HepG2 (cell line): ENCODE measurements around the gene MRFAP1. TPM values are rescaled to one million over a fixed set of nuclear protein-coding genes. Genes with fewer than 3 reads are reported as not detected.
A peak's percentile ranks its signal among the peaks of the same experiment; 100 is the strongest.

Source experiments
- DNMT1 ChIP-seq: sonication (generic); formaldehyde crosslinking; IDR thresholded peaks from 2 replicates; pipeline ENCODE4 v1.5.1; 2020; ENCODE audit warnings: mild to moderate bottlenecking, missing genetic modification reagents
- EHMT2 ChIP-seq: fragments of 200-600 bp; sonication (generic); IDR thresholded peaks from 2 replicates; pipeline ENCODE4 v1.7.0; 2017; ENCODE audit warnings: antibody characterized with exemption, low read depth, low read length, borderline replicate concordance
- HNRNPK ChIP-seq: fragments of 200-400 bp; formaldehyde crosslinking; IDR thresholded peaks from 2 replicates; pipeline ENCODE4 v1.6.1; 2018; ENCODE audit warnings: low read length, low read depth, moderate library complexity, mild to moderate bottlenecking; ENCODE audit not compliant: poor library complexity, severe bottlenecking
- HOXA9 ChIP-seq: sonication (generic); formaldehyde crosslinking; IDR thresholded peaks from 2 replicates; pipeline ENCODE4 v1.8.1; 2022; ENCODE audit warnings: missing genetic modification reagents, mild to moderate bottlenecking, moderate library complexity, borderline replicate concordance
- JUND ChIP-seq: sonication (generic); formaldehyde crosslinking; IDR thresholded peaks from 2 replicates; pipeline ENCODE4 v1.8.0; 2022; ENCODE audit warnings: mild to moderate bottlenecking, missing genetic modification reagents
- KDM3A ChIP-seq: IDR thresholded peaks from 2 replicates; pipeline ENCODE4 v1.6.1; 2018; ENCODE audit warnings: low read depth, missing compliant biosample characterization
- KLF13 ChIP-seq: sonication (generic); formaldehyde crosslinking; IDR thresholded peaks from 2 replicates; pipeline ENCODE4 v1.4.0; 2020; ENCODE audit warnings: mild to moderate bottlenecking, missing genetic modification reagents
- KMT2A ChIP-seq: sonication (generic); formaldehyde crosslinking; IDR thresholded peaks from 2 replicates; pipeline ENCODE4 v1.4.0; 2020; ENCODE audit warnings: missing genetic modification reagents
- MZF1 ChIP-seq: sonication (generic); formaldehyde crosslinking; IDR thresholded peaks from 2 replicates; pipeline ENCODE4 v1.8.1; 2023; ENCODE audit warnings: mild to moderate bottlenecking, missing genetic modification reagents, borderline replicate concordance
- NFIB ChIP-seq: sonication (generic); formaldehyde crosslinking; IDR thresholded peaks from 2 replicates; pipeline ENCODE4 v1.9.0; 2021; ENCODE audit warnings: missing genetic modification reagents, mild to moderate bottlenecking, borderline replicate concordance
- NFYB ChIP-seq: sonication (generic); formaldehyde crosslinking; IDR thresholded peaks from 2 replicates; pipeline ENCODE4 v1.4.0; 2020; ENCODE audit warnings: missing genetic modification reagents
- NR3C1 ChIP-seq: sonication (generic); formaldehyde crosslinking; IDR thresholded peaks from 2 replicates; pipeline ENCODE4 v1.4.0; 2020; ENCODE audit warnings: missing genetic modification reagents
- POLR2AphosphoS2 ChIP-seq: IDR thresholded peaks from 2 replicates; pipeline ENCODE4 v1.6.1; 2011; ENCODE audit warnings: low read depth, low read length, improper control_type of control experiment
- RBM22 ChIP-seq: fragments of 200-400 bp; formaldehyde crosslinking; optimal IDR thresholded peaks from 2 replicates; pipeline ENCODE3; 2017; ENCODE audit warnings: mild to moderate bottlenecking, low read length, moderate library complexity
- RELA ChIP-seq: sonication (generic); formaldehyde crosslinking; IDR thresholded peaks from 2 replicates; pipeline ENCODE4 v1.4.0; 2020; ENCODE audit warnings: missing genetic modification reagents
- YEATS4 ChIP-seq: sonication (generic); formaldehyde crosslinking; IDR thresholded peaks from 2 replicates; pipeline ENCODE4 v1.4.0; 2020; ENCODE audit warnings: missing genetic modification reagents, borderline replicate concordance
- ZFP36 ChIP-seq: fragments of 150-350 bp; IDR thresholded peaks from 2 replicates; pipeline ENCODE4 v1.6.1; 2018; ENCODE audit warnings: borderline replicate concordance, low read length, low read depth; ENCODE audit not compliant: partially characterized antibody
- ZNF24 ChIP-seq: fragments of 450-650 bp; IDR thresholded peaks from 2 replicates; pipeline ENCODE4 v1.6.1; 2017; ENCODE audit warnings: antibody characterized with exemption, mild to moderate bottlenecking
- ZNF605 ChIP-seq: sonication (generic); formaldehyde crosslinking; IDR thresholded peaks from 2 replicates; pipeline ENCODE4 v1.8.0; 2022; ENCODE audit warnings: mild to moderate bottlenecking, missing genetic modification reagents
- ZSCAN30 ChIP-seq: sonication (generic); formaldehyde crosslinking; IDR thresholded peaks from 2 replicates; pipeline ENCODE4 v1.5.0; 2020; ENCODE audit warnings: mild to moderate bottlenecking, missing genetic modification reagents
- ZSCAN9 ChIP-seq: IDR thresholded peaks from 2 replicates; pipeline ENCODE4 v1.6.1; 2016; ENCODE audit warnings: borderline replicate concordance
- polyA plus RNA-seq, 8 experiments: library from polyadenylated mRNA; depleted of rRNA in 3 of 8; stranded (reverse) in 7 of 8; unstranded in 1 of 8; fragments of >200 nt; fragmentation: Illumina TruSeq in 4 of 8; extraction: Trizol in 4 of 8; gene quantifications; 2 replicates each; pipeline versions ENCODE4 v1.2.1 to v1.2.3, GENCODE V29; 2011 to 2016; ENCODE audit warnings: low read depth in 4 of 8, missing spikeins in 1 of 8, mixed read lengths in 1 of 8; ENCODE audit not compliant: insufficient read depth in 1 of 8
- total RNA-seq, 5 experiments: library from RNA; depleted of rRNA; stranded (reverse); fragments of >200 nt; fragmentation: Illumina TruSeq; extraction: Trizol; gene quantifications; 2 replicates each; pipeline ENCODE4 v1.2.3, GENCODE V29; 2016; ENCODE audit warnings: low read depth in 1 of 5
- TF ChIP-seq, protein P1 (sequence below): sonication (generic); formaldehyde crosslinking; IDR thresholded peaks from 2 replicates; pipeline ENCODE4 v1.5.1; 2020; ENCODE audit warnings: missing genetic modification reagents, mild to moderate bottlenecking, borderline replicate concordance
- TF ChIP-seq, protein P2 (sequence below): conservative IDR thresholded peaks from 2 replicates; pipeline ENCODE4 v1.6.1; 2018; ENCODE audit warnings: missing genetic modification reagents
- TF ChIP-seq, protein P3 (sequence below): sonication (generic); formaldehyde crosslinking; IDR thresholded peaks from 2 replicates; pipeline ENCODE4 v1.4.0; 2020; ENCODE audit warnings: mild to moderate bottlenecking, missing genetic modification reagents
- TF ChIP-seq, protein P4 (sequence below), 2 experiments: sonication (generic) in 1 of 2; formaldehyde crosslinking in 1 of 2; IDR thresholded peaks; 2 replicates each; pipeline versions ENCODE4 v1.5.1 to v1.6.1; 2011 to 2020; ENCODE audit warnings: borderline replicate concordance in 1 of 2, low read depth in 1 of 2, low read length in 1 of 2, mild to moderate bottlenecking in 1 of 2, missing genetic modification reagents in 1 of 2, moderate library complexity in 1 of 2

The MRFAP1 gene
- total and polyA plus RNA-seq, 2 of the 13 experiments (the other 11 are each of a cell fraction or from before 2014, with no cell fraction given): 112 to 158 TPM

DNA sequence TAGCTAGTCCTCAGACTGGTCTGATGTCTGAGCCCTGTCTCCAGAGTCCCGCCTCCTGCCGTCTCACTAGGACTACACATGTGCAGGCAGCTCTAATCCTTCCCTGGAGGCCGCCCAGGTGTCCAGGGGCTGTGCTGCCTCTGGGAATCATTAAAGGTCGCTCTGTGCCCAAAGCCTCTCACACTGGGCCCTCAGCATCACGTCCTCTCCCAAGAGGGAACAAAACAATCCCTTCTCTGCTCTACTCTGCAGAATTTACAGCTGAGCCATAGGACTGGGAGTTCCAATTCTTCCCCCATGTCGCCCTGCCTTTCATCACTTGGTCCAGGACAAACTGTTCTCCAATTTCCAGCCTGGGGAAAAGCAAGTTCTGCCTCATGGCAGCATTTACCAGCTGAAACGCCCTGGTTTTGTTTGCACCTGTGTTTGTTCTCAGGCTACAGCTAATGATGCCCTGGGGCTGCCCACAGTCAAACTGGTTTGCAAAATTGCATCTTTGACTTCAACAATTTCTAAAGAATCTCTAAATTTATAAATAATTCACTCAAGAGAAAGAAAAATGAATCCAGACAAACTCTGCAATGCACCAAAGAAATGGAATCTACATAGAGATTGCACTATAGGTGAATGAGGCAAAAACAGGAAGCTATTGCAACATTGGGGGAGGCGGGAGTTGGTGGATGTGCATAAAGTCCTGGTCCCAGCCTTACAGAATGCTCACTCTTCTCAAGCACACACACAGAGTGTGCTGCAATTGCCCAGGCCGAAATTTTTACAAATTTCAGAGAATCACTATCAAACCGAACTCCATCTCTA is 7.2 kb upstream of the MRFAP1 start (continued):
- TF ChIP-seq RBM22: no peak
- no peak; the same call in none of the 2 replicates for TF ChIP-seq YEATS4
- peak; percentile 22; the same call in 1 of the 2 replicates for TF ChIP-seq ZSCAN9 (CRISPR knock-in tag)
- TF ChIP-seq, protein P1, sequence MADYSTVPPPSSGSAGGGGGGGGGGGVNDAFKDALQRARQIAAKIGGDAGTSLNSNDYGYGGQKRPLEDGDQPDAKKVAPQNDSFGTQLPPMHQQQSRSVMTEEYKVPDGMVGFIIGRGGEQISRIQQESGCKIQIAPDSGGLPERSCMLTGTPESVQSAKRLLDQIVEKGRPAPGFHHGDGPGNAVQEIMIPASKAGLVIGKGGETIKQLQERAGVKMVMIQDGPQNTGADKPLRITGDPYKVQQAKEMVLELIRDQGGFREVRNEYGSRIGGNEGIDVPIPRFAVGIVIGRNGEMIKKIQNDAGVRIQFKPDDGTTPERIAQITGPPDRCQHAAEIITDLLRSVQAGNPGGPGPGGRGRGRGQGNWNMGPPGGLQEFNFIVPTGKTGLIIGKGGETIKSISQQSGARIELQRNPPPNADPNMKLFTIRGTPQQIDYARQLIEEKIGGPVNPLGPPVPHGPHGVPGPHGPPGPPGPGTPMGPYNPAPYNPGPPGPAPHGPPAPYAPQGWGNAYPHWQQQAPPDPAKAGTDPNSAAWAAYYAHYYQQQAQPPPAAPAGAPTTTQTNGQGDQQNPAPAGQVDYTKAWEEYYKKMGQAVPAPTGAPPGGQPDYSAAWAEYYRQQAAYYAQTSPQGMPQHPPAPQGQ (CRISPR knock-in tag): no peak
- TF ChIP-seq, protein P2, sequence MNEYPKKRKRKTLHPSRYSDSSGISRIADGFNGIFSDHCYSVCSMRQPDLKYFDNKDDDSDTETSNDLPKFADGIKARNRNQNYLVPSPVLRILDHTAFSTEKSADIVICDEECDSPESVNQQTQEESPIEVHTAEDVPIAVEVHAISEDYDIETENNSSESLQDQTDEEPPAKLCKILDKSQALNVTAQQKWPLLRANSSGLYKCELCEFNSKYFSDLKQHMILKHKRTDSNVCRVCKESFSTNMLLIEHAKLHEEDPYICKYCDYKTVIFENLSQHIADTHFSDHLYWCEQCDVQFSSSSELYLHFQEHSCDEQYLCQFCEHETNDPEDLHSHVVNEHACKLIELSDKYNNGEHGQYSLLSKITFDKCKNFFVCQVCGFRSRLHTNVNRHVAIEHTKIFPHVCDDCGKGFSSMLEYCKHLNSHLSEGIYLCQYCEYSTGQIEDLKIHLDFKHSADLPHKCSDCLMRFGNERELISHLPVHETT (CRISPR knock-in tag): no peak
- no peak for TF ChIP-seq RELA (CRISPR knock-in tag)
- no peak for TF ChIP-seq NR3C1
- TF ChIP-seq, protein P3, sequence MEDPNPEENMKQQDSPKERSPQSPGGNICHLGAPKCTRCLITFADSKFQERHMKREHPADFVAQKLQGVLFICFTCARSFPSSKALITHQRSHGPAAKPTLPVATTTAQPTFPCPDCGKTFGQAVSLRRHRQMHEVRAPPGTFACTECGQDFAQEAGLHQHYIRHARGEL: no peak
- no peak for TF ChIP-seq MZF1 (CRISPR knock-in tag)
- TF ChIP-seq ZNF24: no peak
- no peak for TF ChIP-seq NFYB (CRISPR knock-in tag)
- TF ChIP-seq KMT2A: peak; percentile 66; the same call in 1 of the 2 replicates
- TF ChIP-seq NFIB: no peak
- no peak for TF ChIP-seq KLF13
- TF ChIP-seq ZNF605 (CRISPR knock-in tag): no peak; the same call in 1 of the 2 replicates
- no peak for TF ChIP-seq ZFP36
- TF ChIP-seq, protein P4, sequence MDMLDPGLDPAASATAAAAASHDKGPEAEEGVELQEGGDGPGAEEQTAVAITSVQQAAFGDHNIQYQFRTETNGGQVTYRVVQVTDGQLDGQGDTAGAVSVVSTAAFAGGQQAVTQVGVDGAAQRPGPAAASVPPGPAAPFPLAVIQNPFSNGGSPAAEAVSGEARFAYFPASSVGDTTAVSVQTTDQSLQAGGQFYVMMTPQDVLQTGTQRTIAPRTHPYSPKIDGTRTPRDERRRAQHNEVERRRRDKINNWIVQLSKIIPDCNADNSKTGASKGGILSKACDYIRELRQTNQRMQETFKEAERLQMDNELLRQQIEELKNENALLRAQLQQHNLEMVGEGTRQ (IDR thresholded peaks at IDR 0.05; ENCODE audit: low read depth, low read length): no peak
- TF ChIP-seq, protein P4 (CRISPR knock-in tag; IDR thresholded peaks at IDR 0.05; ENCODE audit: borderline replicate concordance): no peak
- no peak for TF ChIP-seq POLR2AphosphoS2
- TF ChIP-seq HOXA9 (CRISPR knock-in tag): no peak
- TF ChIP-seq DNMT1: no peak
- no peak for TF ChIP-seq KDM3A (CRISPR knock-in tag)
- no peak for TF ChIP-seq JUND (CRISPR knock-in tag)
- no peak for TF ChIP-seq HNRNPK
- no peak for TF ChIP-seq EHMT2
- TF ChIP-seq ZSCAN30 (CRISPR knock-in tag): no peak
